ENCODE results near the gene ZNF182. TPM values are rescaled to one million over a fixed set of nuclear protein-coding genes. Genes with fewer than 3 reads are reported as not detected.
A peak's percentile ranks its signal among the peaks of the same experiment; 100 is the strongest.

ZNF182 gene
- total and polyA plus RNA-seq, 2 experiments from 2014 or later = 6.2 to 7.1 TPM

DNA sequence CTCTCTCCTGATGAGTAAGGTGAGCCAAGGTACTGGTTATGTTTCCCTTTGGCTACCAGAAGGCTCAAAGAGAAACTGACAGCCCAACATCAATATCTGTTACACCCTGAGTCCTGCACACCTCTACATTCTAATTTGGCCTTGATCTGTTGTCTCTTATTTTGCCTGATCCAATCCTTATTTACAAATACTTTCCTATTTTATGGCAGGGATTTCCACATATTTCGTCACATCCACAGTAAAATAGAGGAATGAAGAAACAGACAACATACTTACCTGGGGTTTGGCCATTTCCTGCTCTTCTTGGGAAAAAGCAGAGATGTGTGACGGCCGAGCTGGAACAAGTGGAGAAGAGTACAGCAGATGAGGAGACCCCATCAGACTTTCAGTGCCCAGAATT lies 1.5 kb downstream of the ZNF182 start:
- TF ChIP-seq CREB1 (CRISPR knock-in tag; IDR thresholded peaks at IDR 0.05; ENCODE audit: low read depth) (no peak), POLR2AphosphoS5 (IDR thresholded peaks at IDR 0.05; ENCODE audit: low read depth) (no peak), NANOG (IDR thresholded peaks at IDR 0.05; ENCODE audit: borderline replicate concordance) (no peak), STAT1 (IDR thresholded peaks at IDR 0.05; ENCODE audit: unreplicated experiment) (no peak), EZH2phosphoT487 (IDR thresholded peaks at IDR 0.05; ENCODE audit: unreplicated experiment) (no peak), EZH2 (IDR thresholded peaks at IDR 0.05; ENCODE audit: low read depth, unreplicated experiment) (no peak), JUNB (IDR thresholded peaks at IDR 0.05; ENCODE audit: unreplicated experiment) (no peak), ZNF114 (CRISPR knock-in tag; IDR thresholded peaks at IDR 0.05) (no peak), ZNF331 (CRISPR knock-in tag; IDR thresholded peaks at IDR 0.05; ENCODE audit: low read depth) (no peak)
- TF ChIP-seq, protein P1, sequence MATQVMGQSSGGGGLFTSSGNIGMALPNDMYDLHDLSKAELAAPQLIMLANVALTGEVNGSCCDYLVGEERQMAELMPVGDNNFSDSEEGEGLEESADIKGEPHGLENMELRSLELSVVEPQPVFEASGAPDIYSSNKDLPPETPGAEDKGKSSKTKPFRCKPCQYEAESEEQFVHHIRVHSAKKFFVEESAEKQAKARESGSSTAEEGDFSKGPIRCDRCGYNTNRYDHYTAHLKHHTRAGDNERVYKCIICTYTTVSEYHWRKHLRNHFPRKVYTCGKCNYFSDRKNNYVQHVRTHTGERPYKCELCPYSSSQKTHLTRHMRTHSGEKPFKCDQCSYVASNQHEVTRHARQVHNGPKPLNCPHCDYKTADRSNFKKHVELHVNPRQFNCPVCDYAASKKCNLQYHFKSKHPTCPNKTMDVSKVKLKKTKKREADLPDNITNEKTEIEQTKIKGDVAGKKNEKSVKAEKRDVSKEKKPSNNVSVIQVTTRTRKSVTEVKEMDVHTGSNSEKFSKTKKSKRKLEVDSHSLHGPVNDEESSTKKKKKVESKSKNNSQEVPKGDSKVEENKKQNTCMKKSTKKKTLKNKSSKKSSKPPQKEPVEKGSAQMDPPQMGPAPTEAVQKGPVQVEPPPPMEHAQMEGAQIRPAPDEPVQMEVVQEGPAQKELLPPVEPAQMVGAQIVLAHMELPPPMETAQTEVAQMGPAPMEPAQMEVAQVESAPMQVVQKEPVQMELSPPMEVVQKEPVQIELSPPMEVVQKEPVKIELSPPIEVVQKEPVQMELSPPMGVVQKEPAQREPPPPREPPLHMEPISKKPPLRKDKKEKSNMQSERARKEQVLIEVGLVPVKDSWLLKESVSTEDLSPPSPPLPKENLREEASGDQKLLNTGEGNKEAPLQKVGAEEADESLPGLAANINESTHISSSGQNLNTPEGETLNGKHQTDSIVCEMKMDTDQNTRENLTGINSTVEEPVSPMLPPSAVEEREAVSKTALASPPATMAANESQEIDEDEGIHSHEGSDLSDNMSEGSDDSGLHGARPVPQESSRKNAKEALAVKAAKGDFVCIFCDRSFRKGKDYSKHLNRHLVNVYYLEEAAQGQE (IDR thresholded peaks at IDR 0.05; ENCODE audit: unreplicated experiment) = no peak
- TF ChIP-seq, protein P2, sequence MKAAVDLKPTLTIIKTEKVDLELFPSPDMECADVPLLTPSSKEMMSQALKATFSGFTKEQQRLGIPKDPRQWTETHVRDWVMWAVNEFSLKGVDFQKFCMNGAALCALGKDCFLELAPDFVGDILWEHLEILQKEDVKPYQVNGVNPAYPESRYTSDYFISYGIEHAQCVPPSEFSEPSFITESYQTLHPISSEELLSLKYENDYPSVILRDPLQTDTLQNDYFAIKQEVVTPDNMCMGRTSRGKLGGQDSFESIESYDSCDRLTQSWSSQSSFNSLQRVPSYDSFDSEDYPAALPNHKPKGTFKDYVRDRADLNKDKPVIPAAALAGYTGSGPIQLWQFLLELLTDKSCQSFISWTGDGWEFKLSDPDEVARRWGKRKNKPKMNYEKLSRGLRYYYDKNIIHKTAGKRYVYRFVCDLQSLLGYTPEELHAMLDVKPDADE (IDR thresholded peaks at IDR 0.05) = no peak
- TF ChIP-seq, protein P3, sequence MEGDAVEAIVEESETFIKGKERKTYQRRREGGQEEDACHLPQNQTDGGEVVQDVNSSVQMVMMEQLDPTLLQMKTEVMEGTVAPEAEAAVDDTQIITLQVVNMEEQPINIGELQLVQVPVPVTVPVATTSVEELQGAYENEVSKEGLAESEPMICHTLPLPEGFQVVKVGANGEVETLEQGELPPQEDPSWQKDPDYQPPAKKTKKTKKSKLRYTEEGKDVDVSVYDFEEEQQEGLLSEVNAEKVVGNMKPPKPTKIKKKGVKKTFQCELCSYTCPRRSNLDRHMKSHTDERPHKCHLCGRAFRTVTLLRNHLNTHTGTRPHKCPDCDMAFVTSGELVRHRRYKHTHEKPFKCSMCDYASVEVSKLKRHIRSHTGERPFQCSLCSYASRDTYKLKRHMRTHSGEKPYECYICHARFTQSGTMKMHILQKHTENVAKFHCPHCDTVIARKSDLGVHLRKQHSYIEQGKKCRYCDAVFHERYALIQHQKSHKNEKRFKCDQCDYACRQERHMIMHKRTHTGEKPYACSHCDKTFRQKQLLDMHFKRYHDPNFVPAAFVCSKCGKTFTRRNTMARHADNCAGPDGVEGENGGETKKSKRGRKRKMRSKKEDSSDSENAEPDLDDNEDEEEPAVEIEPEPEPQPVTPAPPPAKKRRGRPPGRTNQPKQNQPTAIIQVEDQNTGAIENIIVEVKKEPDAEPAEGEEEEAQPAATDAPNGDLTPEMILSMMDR (conservative IDR thresholded peaks at IDR 0.05; ENCODE audit: low read depth in 2 of 2) = no peak
- TF ChIP-seq, protein P4, sequence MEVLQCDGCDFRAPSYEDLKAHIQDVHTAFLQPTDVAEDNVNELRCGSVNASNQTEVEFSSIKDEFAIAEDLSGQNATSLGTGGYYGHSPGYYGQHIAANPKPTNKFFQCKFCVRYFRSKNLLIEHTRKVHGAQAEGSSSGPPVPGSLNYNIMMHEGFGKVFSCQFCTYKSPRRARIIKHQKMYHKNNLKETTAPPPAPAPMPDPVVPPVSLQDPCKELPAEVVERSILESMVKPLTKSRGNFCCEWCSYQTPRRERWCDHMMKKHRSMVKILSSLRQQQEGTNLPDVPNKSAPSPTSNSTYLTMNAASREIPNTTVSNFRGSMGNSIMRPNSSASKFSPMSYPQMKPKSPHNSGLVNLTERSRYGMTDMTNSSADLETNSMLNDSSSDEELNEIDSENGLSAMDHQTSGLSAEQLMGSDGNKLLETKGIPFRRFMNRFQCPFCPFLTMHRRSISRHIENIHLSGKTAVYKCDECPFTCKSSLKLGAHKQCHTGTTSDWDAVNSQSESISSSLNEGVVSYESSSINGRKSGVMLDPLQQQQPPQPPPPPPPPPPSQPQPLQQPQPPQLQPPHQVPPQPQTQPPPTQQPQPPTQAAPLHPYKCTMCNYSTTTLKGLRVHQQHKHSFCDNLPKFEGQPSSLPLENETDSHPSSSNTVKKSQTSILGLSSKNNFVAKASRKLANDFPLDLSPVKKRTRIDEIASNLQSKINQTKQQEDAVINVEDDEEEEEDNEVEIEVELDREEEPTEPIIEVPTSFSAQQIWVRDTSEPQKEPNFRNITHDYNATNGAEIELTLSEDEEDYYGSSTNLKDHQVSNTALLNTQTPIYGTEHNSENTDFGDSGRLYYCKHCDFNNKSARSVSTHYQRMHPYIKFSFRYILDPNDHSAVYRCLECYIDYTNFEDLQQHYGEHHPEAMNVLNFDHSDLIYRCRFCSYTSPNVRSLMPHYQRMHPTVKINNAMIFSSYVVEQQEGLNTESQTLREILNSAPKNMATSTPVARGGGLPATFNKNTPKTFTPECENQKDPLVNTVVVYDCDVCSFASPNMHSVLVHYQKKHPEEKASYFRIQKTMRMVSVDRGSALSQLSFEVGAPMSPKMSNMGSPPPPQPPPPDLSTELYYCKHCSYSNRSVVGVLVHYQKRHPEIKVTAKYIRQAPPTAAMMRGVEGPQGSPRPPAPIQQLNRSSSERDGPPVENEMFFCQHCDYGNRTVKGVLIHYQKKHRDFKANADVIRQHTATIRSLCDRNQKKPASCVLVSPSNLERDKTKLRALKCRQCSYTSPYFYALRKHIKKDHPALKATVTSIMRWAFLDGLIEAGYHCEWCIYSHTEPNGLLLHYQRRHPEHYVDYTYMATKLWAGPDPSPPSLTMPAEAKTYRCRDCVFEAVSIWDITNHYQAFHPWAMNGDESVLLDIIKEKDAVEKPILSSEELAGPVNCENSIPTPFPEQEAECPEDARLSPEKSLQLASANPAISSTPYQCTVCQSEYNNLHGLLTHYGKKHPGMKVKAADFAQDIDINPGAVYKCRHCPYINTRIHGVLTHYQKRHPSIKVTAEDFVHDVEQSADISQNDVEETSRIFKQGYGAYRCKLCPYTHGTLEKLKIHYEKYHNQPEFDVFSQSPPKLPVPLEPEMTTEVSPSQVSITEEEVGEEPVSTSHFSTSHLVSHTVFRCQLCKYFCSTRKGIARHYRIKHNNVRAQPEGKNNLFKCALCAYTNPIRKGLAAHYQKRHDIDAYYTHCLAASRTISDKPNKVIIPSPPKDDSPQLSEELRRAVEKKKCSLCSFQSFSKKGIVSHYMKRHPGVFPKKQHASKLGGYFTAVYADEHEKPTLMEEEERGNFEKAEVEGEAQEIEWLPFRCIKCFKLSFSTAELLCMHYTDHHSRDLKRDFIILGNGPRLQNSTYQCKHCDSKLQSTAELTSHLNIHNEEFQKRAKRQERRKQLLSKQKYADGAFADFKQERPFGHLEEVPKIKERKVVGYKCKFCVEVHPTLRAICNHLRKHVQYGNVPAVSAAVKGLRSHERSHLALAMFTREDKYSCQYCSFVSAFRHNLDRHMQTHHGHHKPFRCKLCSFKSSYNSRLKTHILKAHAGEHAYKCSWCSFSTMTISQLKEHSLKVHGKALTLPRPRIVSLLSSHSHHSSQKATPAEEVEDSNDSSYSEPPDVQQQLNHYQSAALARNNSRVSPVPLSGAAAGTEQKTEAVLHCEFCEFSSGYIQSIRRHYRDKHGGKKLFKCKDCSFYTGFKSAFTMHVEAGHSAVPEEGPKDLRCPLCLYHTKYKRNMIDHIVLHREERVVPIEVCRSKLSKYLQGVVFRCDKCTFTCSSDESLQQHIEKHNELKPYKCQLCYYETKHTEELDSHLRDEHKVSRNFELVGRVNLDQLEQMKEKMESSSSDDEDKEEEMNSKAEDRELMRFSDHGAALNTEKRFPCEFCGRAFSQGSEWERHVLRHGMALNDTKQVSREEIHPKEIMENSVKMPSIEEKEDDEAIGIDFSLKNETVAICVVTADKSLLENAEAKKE (CRISPR knock-in tag; IDR thresholded peaks at IDR 0.05) = no peak
- H3K4me2 ChIP-seq = no peak overlapping the region
- ATAC-seq = no peak

More for the DNA sequence above, 1.5 kb downstream of the ZNF182 start:
- peak overlapping the region; percentile 50 for H3K4me3 Mint-ChIP-seq
- no peaks in the 10 kb centered on the region for H3K27me3 Mint-ChIP-seq (ENCODE audit: insufficient read depth, low read depth, poor library complexity)
- Histone ChIP-seq H2AFZ (no peak overlapping the region), H4K20me1 (replicated peaks; ENCODE audit: insufficient read depth) (no peaks in the 10 kb centered on the region), H3F3A (replicated peaks; ENCODE audit: low read depth) (no peaks in the 10 kb centered on the region), H3K27me3 (ENCODE audit: insufficient read depth) (no peaks in the 10 kb centered on the region), H3K36me3 (ENCODE audit: insufficient read depth) (no peaks in the 10 kb centered on the region), H3K9me2 (ENCODE audit: insufficient read depth) (no peaks in the 10 kb centered on the region), H3K4me3 (peak overlapping the region; percentile 73; the same call in 1 of the 2 replicates), H3K27ac (ENCODE audit: low read depth) (no peak overlapping the region), H3K79me2 (replicated peaks; ENCODE audit: insufficient read depth) (peaks cover 23% of the 10 kb centered on the region), H3K4me1 (ENCODE audit: insufficient read depth) (no peaks in the 10 kb centered on the region)
- peaks cover 3% of the 10 kb centered on the region; the same call in 1 of the 3 replicates for H3K4me1 Mint-ChIP-seq
- no peak overlapping the region for H3K27ac Mint-ChIP-seq
- no peaks in the 10 kb centered on the region for H3K9me3 Mint-ChIP-seq
- no peak for DNase-seq (ENCODE audit: low spot score)
- H3K36me3 Mint-ChIP-seq (ENCODE audit: low read depth) = peaks cover 8% of the 10 kb centered on the region; the same call in 2 of the 3 replicates

Measured in GM23338 (cell line).